Astrocyte (in vitro differentiated cells and primary cell): ENCODE measurements around the gene RAI2. TPM values are rescaled to one million over a fixed set of nuclear protein-coding genes. Genes with fewer than 3 reads are reported as not detected.
"Not testable (repeated sequence)": the region's sequence is repeated elsewhere in the genome, so short reads cannot be mapped to it uniquely, and the experiment has no call there.

ENCODE experiments used
- DNase-seq: peaks from one replicate; pipeline ENCODE4 v3.0.0-alpha.2; 2010; ENCODE audit warnings: low read depth
- FAIRE-seq: peaks from 2 replicates; lab custom pipeline; 2011; peaks lifted over from hg19 to GRCh38; lab: Jason Lieb, UNC
- H2AFZ ChIP-seq: 2 replicates; pipeline ENCODE4 v1.6.0; 2012; ENCODE audit warnings: low read depth, low read length, inconsistent platforms
- H3K27ac ChIP-seq: 2 replicates; pipeline ENCODE4 v1.5.1; 2011; ENCODE audit warnings: low read depth, low read length, inconsistent platforms
- H3K27me3 ChIP-seq: 2 replicates; pipeline ENCODE4 v1.6.0; 2011; ENCODE audit warnings: low read length, inconsistent platforms; ENCODE audit not compliant: insufficient read depth
- H3K36me3 ChIP-seq: 2 replicates; pipeline ENCODE4 v1.5.1; 2011; ENCODE audit warnings: low read length, inconsistent platforms; ENCODE audit not compliant: insufficient read depth
- H3K4me1 ChIP-seq: 2 replicates; pipeline ENCODE4 v1.5.1; 2011; ENCODE audit warnings: low read length, inconsistent platforms; ENCODE audit not compliant: insufficient read depth
- H3K4me2 ChIP-seq: 2 replicates; pipeline ENCODE4 v1.6.0; 2012; ENCODE audit warnings: low read length, inconsistent platforms
- H3K4me3 ChIP-seq: 2 replicates; pipeline ENCODE4 v1.5.1; 2011; ENCODE audit warnings: low read depth, mild to moderate bottlenecking, low read length, inconsistent platforms; ENCODE audit not compliant: insufficient read depth
- H3K79me2 ChIP-seq: 2 replicates; pipeline ENCODE4 v1.6.0; 2012; ENCODE audit warnings: mild to moderate bottlenecking, low read length, inconsistent platforms; ENCODE audit not compliant: insufficient read depth
- H3K9ac ChIP-seq: 2 replicates; pipeline ENCODE4 v1.6.0; 2012; ENCODE audit warnings: mild to moderate bottlenecking, low read length, inconsistent platforms
- H3K9me3 ChIP-seq: 2 replicates; pipeline ENCODE4 v1.5.1; 2012; ENCODE audit warnings: low read depth, mild to moderate bottlenecking, low read length, inconsistent platforms; ENCODE audit not compliant: insufficient read depth
- H4K20me1 ChIP-seq: 2 replicates; pipeline ENCODE4 v1.6.0; 2012; ENCODE audit warnings: low read length, inconsistent platforms; ENCODE audit not compliant: insufficient read depth
- H3K27ac Mint-ChIP-seq: one replicate; pipeline ENCODE4 v1.8.0; 2021; ENCODE audit warnings: mild to moderate bottlenecking, mixed read lengths; ENCODE audit not compliant: unreplicated experiment
- H3K27me3 Mint-ChIP-seq: one replicate; pipeline ENCODE4 v1.8.0; 2021; ENCODE audit warnings: low read depth, mixed read lengths; ENCODE audit not compliant: unreplicated experiment
- H3K36me3 Mint-ChIP-seq: one replicate; pipeline ENCODE4 v1.8.0; 2021; ENCODE audit warnings: low read depth, mixed read lengths; ENCODE audit not compliant: unreplicated experiment
- H3K4me1 Mint-ChIP-seq: one replicate; pipeline ENCODE4 v1.8.0; 2021; ENCODE audit warnings: low read depth, mixed read lengths; ENCODE audit not compliant: unreplicated experiment
- H3K4me3 Mint-ChIP-seq: one replicate; pipeline ENCODE4 v1.8.0; 2021; ENCODE audit warnings: mild to moderate bottlenecking, moderate library complexity, mixed read lengths; ENCODE audit not compliant: unreplicated experiment
- H3K9me3 Mint-ChIP-seq: one replicate; pipeline ENCODE4 v1.8.0; 2021; ENCODE audit warnings: mild to moderate bottlenecking, mixed read lengths; ENCODE audit not compliant: unreplicated experiment
- CTCF ChIP-seq: IDR thresholded peaks from 2 replicates; pipeline ENCODE4 v1.5.1; 2011; ENCODE audit warnings: low read depth, mild to moderate bottlenecking, inconsistent platforms, low read length, moderate library complexity; ENCODE audit not compliant: insufficient read depth
- EZH2 ChIP-seq: IDR thresholded peaks from 2 replicates; pipeline ENCODE4 v1.6.1; 2012; ENCODE audit warnings: mild to moderate bottlenecking, low read length, inconsistent platforms; ENCODE audit not compliant: insufficient read depth
- total RNA-seq: library from RNA; stranded (reverse); gene quantifications from 2 replicates; pipeline ENCODE4 v1.2.1, GENCODE V29; 2021

RAI2 gene
- total RNA-seq, 1 donor from 2014 or later = 0.66 TPM

- DNase-seq, FAIRE-seq, H3K9me3 ChIP-seq, H3K36me3 ChIP-seq, H3K4me2 ChIP-seq, H3K4me3 Mint-ChIP-seq, H3K9me3 Mint-ChIP-seq, H3K9ac ChIP-seq, H3K27ac ChIP-seq, H3K27me3 Mint-ChIP-seq, H3K79me2 ChIP-seq, H3K4me1 Mint-ChIP-seq, H3K36me3 Mint-ChIP-seq, H3K4me1 ChIP-seq, H3K4me3 ChIP-seq, H3K27me3 ChIP-seq, H4K20me1 ChIP-seq, H3K27ac Mint-ChIP-seq, H2AFZ ChIP-seq: not testable (repeated sequence)
These were observed 74.3 kb downstream of the RAI2 start for GRCh38 chrX:17786554-17787347.

GRCh38 chrX:17779434-17779833, 81.7 kb downstream of the RAI2 start:
- Histone ChIP-seq H3K9me3 (no peaks in the 10 kb centered on the region), H3K79me2 (no peaks in the 10 kb centered on the region), H3K4me2 (no peak overlapping the region), H3K9ac (no peak overlapping the region), H3K27me3 (no peaks in the 10 kb centered on the region), H3K36me3 (no peaks in the 10 kb centered on the region), H4K20me1 (no peaks in the 10 kb centered on the region), H3K27ac (no peak overlapping the region), H3K4me3 (no peak overlapping the region), H2AFZ (no peak overlapping the region), H3K4me1 (no peaks in the 10 kb centered on the region)
- no peak for DNase-seq
- no peaks in the 10 kb centered on the region for H3K4me1 Mint-ChIP-seq
- peaks cover 2% of the 10 kb centered on the region for H3K9me3 Mint-ChIP-seq
- H3K36me3 Mint-ChIP-seq = no peaks in the 10 kb centered on the region
- no peak for FAIRE-seq
- H3K27me3 Mint-ChIP-seq = peaks cover 10% of the 10 kb centered on the region
- H3K4me3 Mint-ChIP-seq = no peak overlapping the region
- no peak for TF ChIP-seq EZH2
- TF ChIP-seq CTCF = no peak
- H3K27ac Mint-ChIP-seq = no peak overlapping the region

GRCh38 chrX:17778997-17779396, 82.1 kb downstream of the RAI2 start:
- no peak for FAIRE-seq
- H3K27me3 Mint-ChIP-seq = peaks cover 10% of the 10 kb centered on the region
- no peaks in the 10 kb centered on the region for H3K79me2 ChIP-seq
- H3K36me3 Mint-ChIP-seq = no peaks in the 10 kb centered on the region
- no peaks in the 10 kb centered on the region for H3K27me3 ChIP-seq
- no peak overlapping the region for H3K4me3 Mint-ChIP-seq
- no peak overlapping the region for H3K4me2 ChIP-seq
- no peaks in the 10 kb centered on the region for H3K4me1 Mint-ChIP-seq
- H3K36me3 ChIP-seq = no peaks in the 10 kb centered on the region
- H3K9me3 ChIP-seq = no peaks in the 10 kb centered on the region
- no peaks in the 10 kb centered on the region for H4K20me1 ChIP-seq
- H3K27ac Mint-ChIP-seq = no peak overlapping the region
- no peak for TF ChIP-seq CTCF
- TF ChIP-seq EZH2 = no peak
- no peak for DNase-seq
- no peak overlapping the region for H3K9ac ChIP-seq
- no peak overlapping the region for H2AFZ ChIP-seq
- no peak overlapping the region for H3K27ac ChIP-seq
- peaks cover 2% of the 10 kb centered on the region for H3K9me3 Mint-ChIP-seq
- no peak overlapping the region for H3K4me3 ChIP-seq
- H3K4me1 ChIP-seq = no peaks in the 10 kb centered on the region
